Osteocyte (in vitro differentiated cells): ENCODE data around the gene TACC3. TPM values are rescaled to one million over a fixed set of nuclear protein-coding genes. Genes with fewer than 3 reads are reported as not detected.

ENCODE experiments used
- DNase-seq: peaks from one replicate; pipeline ENCODE4 v3.0.0; 2021; ENCODE audit warnings: mixed read lengths; ENCODE audit not compliant: unreplicated experiment; ENCODE audit errors: extremely low spot score
- H3K27ac Mint-ChIP-seq: one replicate; pipeline ENCODE4 v1.8.0; 2021; ENCODE audit warnings: mild to moderate bottlenecking, mixed read lengths; ENCODE audit not compliant: unreplicated experiment
- H3K27me3 Mint-ChIP-seq: one replicate; pipeline ENCODE4 v1.8.0; 2021; ENCODE audit warnings: mixed read lengths; ENCODE audit not compliant: unreplicated experiment
- H3K36me3 Mint-ChIP-seq: one replicate; pipeline ENCODE4 v1.8.0; 2021; ENCODE audit warnings: mixed read lengths; ENCODE audit not compliant: unreplicated experiment
- H3K4me1 Mint-ChIP-seq: one replicate; pipeline ENCODE4 v1.8.0; 2021; ENCODE audit warnings: mixed read lengths; ENCODE audit not compliant: unreplicated experiment
- H3K4me3 Mint-ChIP-seq: one replicate; pipeline ENCODE4 v1.8.0; 2021; ENCODE audit warnings: mild to moderate bottlenecking, moderate library complexity, mixed read lengths; ENCODE audit not compliant: unreplicated experiment
- H3K9me3 Mint-ChIP-seq: one replicate; pipeline ENCODE4 v1.8.0; 2021; ENCODE audit warnings: mixed read lengths; ENCODE audit not compliant: unreplicated experiment
- total RNA-seq: library from RNA; stranded (reverse); gene quantifications from 2 replicates; pipeline ENCODE4 v1.2.1, GENCODE V29; 2021
- TF ChIP-seq, protein P1 (sequence below): fragments of 200-600 bp; sonication (generic); IDR thresholded peaks from 2 replicates; pipeline ENCODE4 v1.5.0; 2021; ENCODE audit warnings: antibody characterized with exemption, mild to moderate bottlenecking, moderate library complexity

The TACC3 gene
- total RNA-seq, 1 donor from 2014 or later = 23.6 TPM

DNA sequence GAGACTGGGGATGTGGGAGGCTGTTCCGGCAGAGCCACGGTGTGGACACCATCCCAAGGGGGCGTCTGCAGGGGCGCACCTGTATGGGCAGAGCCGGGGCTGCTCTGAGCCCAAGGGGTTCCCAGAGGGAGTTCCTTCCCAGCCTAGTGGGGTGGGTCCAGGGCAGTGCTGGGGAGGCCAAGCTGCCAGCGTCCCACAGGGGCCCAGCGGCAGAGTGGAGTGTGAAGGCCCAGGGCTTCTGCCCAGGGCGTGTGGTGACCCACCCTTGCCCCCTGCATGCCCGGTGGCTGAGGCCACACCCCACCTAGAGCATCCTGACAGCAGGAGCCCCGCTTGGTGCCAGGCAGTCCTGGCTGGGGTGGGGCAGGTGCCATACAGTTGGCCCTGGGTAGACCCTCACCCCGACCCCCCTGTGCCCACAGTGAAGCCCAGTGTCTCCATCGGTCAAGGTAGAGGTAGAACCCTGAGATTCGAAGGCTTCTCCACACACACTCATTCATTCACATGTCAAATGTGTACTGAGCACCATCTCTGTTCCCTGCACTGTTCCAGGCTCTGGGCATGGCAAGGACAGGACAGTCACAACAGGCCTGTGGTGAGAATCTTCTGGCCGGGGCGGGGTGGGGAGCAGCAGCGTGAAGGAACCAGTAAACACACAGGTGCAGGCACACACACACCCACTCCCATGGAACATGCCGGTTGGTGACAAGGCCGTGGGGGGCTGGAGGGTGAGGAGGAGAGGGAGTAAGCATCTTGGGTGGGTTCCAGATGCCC is 29.2 kb downstream of the TACC3 start:
- H3K27me3 Mint-ChIP-seq = no peaks in the 10 kb centered on the region
- H3K36me3 Mint-ChIP-seq = no peaks in the 10 kb centered on the region
- H3K27ac Mint-ChIP-seq = no peak overlapping the region
- peaks cover 3% of the 10 kb centered on the region for H3K4me1 Mint-ChIP-seq
- H3K9me3 Mint-ChIP-seq = no peaks in the 10 kb centered on the region
- DNase-seq = no peak
- TF ChIP-seq, protein P1, sequence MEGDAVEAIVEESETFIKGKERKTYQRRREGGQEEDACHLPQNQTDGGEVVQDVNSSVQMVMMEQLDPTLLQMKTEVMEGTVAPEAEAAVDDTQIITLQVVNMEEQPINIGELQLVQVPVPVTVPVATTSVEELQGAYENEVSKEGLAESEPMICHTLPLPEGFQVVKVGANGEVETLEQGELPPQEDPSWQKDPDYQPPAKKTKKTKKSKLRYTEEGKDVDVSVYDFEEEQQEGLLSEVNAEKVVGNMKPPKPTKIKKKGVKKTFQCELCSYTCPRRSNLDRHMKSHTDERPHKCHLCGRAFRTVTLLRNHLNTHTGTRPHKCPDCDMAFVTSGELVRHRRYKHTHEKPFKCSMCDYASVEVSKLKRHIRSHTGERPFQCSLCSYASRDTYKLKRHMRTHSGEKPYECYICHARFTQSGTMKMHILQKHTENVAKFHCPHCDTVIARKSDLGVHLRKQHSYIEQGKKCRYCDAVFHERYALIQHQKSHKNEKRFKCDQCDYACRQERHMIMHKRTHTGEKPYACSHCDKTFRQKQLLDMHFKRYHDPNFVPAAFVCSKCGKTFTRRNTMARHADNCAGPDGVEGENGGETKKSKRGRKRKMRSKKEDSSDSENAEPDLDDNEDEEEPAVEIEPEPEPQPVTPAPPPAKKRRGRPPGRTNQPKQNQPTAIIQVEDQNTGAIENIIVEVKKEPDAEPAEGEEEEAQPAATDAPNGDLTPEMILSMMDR = no peak
- no peak overlapping the region for H3K4me3 Mint-ChIP-seq

DNA sequence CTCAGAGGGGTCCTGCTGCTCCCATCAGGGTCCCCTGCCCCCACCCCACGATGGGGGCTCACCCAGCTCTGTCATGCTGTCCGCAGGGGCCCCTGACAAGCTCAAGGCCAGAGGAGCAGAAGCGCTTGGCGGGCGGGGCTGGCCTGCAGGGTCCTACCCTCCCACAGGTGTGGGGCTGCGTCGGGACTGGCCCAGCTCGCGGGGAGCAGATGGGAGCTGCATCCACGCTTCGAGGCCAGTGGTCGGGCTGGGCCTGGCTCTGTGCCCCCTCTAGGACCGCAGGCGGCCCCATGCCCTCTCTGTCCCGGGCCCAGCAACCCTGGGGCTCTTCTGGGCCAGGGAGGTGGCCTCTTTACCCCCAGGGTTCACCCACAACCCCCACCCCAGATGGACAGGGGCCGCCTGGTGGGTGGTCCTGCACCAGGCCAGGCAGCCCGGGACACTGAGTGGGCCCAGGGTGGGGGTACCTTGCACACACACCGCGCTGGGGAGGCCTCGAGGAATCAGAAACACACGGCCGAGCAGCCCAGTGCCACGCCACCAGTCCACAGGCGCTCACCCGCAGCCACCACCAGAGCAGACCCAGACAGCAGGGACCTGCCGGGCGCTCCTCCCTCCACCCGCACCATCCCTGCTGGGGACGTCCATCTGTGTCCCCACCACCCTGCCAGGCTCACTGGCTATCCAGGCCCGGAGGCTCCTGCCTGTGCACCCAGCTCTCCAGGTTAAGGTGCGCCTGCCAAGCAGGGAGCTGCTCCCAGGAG is 30.0 kb downstream of the TACC3 start:
- Mint-ChIP-seq H3K4me1 (peaks cover 3% of the 10 kb centered on the region), H3K27me3 (no peaks in the 10 kb centered on the region), H3K27ac (no peak overlapping the region), H3K9me3 (no peaks in the 10 kb centered on the region), H3K36me3 (no peaks in the 10 kb centered on the region), H3K4me3 (no peak overlapping the region)
- DNase-seq = no peak
- TF ChIP-seq, protein P1 = no peak

DNA sequence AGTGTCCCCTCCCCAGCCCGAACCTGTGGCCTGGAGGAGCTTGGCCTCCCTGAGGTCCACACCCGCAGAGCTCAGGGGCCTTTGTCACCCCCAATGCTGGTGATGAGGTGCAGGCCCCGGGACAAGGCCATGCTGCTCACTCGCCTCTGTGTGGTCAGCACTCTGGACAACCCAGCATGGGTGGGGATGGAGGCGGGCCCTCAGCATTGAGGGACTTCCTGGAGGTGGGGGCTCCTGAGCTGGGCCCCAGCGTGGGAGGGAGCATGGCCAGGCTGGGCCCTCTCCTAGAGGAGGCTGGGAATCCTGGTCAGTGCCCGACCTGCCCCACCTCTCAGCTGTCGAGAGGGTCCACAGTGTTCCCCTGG is 30.6 kb downstream of the TACC3 start:
- H3K36me3 Mint-ChIP-seq = no peaks in the 10 kb centered on the region
- H3K27me3 Mint-ChIP-seq = no peaks in the 10 kb centered on the region
- H3K4me1 Mint-ChIP-seq = peaks cover 3% of the 10 kb centered on the region
- no peaks in the 10 kb centered on the region for H3K9me3 Mint-ChIP-seq
- no peak for DNase-seq
- TF ChIP-seq, protein P1 = no peak
- no peak overlapping the region for H3K27ac Mint-ChIP-seq
- H3K4me3 Mint-ChIP-seq = no peak overlapping the region

DNA sequence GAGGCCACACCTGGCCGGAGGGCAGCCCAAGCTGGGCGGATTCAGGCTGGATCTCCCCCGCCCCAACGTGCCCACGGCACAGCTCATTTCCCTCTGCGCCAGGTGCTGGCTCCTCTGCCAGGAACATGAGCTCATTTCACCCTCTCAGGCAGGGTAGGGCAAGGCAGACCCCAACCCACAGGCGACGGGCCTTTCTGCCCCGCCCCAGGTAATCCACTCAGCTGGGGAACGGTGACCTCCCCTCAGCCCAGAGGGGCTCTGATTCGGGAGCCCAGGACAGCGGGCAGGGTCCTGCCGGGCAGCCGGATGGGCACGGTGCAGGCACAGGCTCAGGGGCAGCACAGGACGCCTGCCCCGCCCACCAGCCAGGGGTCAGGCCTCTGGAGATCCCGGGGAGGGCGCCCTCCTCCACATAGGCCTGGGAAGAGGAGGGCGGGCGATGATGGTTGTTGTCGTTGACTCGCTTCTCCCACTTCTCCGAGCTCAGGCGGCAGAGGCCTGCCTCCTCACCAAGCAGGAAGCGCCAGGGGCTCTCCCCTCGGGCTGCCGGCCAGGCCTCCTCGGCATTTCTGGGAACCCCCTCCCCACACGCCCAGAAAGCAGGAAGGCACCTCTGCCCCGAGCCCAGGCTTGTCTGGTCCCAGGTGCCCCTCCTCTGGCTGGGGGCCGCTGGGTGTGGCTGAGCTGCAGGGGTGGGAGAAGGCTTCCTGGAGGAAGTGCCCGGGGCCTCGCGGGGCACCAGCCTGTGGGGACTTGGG is 31.1 kb downstream of the TACC3 start:
- Mint-ChIP-seq H3K4me3 (no peak overlapping the region), H3K27me3 (no peaks in the 10 kb centered on the region), H3K4me1 (peaks cover 3% of the 10 kb centered on the region), H3K36me3 (no peaks in the 10 kb centered on the region), H3K27ac (no peak overlapping the region), H3K9me3 (no peaks in the 10 kb centered on the region)
- TF ChIP-seq, protein P1 = no peak
- no peak for DNase-seq

DNA sequence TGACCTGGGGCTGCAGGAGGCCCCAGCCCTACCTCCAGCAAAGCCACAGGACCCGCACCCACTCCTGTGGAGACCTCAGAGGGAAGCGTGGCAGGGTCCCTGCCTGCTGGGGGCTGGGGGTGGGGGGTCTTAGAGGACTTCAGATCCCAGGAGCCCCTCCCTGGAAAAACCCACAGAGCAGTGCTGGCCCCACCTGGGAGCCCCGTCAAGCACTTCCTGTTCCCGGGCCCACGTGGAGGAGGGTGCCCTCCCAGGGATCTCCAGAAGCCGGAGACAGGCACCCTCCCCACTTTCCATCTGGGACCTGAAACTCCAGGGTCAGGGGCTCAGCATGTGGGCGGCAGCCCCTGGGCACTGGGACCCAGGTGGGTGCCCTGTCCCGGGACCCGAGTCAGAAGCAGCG is 32.0 kb downstream of the TACC3 start:
- Mint-ChIP-seq H3K27me3 (no peaks in the 10 kb centered on the region), H3K4me1 (peaks cover 3% of the 10 kb centered on the region), H3K36me3 (no peaks in the 10 kb centered on the region), H3K4me3 (no peak overlapping the region), H3K9me3 (no peaks in the 10 kb centered on the region), H3K27ac (no peak overlapping the region)
- DNase-seq = no peak
- TF ChIP-seq, protein P1 = no peak
